ENCODE results near the gene KCNS1.
A peak's percentile ranks its signal among the peaks of the same experiment; 100 is the strongest.
"Not testable (repeated sequence)": the region's sequence is repeated elsewhere in the genome, so short reads cannot be mapped to it uniquely, and the experiment has no call there.

KCNS1 gene, protein sequence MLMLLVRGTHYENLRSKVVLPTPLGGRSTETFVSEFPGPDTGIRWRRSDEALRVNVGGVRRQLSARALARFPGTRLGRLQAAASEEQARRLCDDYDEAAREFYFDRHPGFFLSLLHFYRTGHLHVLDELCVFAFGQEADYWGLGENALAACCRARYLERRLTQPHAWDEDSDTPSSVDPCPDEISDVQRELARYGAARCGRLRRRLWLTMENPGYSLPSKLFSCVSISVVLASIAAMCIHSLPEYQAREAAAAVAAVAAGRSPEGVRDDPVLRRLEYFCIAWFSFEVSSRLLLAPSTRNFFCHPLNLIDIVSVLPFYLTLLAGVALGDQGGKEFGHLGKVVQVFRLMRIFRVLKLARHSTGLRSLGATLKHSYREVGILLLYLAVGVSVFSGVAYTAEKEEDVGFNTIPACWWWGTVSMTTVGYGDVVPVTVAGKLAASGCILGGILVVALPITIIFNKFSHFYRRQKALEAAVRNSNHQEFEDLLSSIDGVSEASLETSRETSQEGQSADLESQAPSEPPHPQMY

DNA sequence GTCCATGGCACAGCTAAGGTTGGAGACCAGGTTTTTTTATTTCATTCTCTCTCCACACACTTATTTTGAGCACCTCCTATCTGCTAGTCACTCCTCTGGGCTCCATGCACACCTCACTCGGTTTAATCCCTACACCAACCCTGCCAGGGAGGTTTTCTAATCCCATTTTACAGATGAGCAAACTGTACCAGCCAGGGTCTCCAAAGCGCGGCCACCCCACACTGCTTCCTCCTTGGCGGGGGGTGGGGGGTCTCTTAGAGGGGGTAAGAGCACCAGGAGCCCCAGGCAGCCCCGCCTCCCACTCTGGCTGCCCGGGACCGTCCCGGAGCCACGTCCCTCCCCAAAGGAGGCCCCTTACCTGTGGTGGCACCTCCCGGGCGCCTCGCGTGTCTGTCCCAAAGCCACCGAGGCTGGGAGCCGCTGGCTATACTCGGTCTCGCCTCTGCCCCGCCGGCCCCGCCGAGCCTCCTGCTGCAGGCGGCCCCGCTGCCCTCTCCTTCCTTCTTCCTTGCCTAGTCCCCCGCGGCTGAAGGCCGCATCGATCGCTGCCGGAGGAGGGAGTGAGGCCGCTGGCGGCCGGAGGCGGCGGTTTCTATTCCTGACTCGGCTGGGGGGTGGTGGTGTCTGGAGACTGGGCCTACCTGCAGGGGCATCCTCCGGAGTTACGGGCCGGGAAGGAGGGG, at the start of gene KCNS1:
KCNS1 (minus strand) TSS at position 565 of the 683 bp plus-strand sequence. CDS start 1,891 bp downstream, outside the sequence.
- no peak for DNase-seq

DNA sequence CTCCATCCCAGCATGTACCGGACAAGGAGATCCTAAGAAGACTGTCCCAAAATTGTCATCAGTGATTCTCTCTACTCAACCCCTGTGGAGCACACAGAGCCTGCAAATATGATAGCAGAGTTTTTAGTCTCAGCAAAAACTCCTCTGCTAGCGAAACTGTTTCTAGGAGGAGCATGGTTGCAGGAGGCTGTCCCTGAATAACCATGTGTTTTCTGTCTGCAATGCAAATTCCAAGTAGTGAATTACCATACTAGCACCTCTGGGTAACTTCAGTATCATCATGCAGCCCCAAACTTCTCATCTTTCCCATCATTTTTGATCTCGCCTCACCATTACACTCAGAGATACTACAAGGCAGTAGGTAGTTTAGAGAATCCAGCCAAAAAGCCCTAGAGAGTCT, 48.1 kb upstream of the KCNS1 start:
- no peak for DNase-seq

DNA sequence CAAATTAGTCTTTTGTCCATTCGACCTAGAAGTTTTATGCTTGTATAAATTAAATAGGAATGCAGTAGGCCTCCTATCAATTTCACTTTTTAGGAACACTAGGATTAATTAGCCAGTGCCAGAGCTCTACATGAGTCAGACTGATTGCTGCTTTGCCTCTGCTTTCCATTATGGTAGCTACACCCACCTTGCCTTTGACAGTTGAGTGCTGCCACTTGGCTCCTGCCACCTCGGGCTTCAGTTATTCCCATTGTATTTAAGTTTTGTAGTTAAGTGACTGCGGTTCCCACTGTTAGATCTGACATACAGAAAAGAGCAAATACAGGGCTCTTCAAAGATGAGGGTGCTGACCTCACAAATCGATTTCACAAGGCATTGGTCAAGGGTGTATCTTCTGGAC, 39.9 kb upstream of the KCNS1 start:
- no peak for DNase-seq

DNA sequence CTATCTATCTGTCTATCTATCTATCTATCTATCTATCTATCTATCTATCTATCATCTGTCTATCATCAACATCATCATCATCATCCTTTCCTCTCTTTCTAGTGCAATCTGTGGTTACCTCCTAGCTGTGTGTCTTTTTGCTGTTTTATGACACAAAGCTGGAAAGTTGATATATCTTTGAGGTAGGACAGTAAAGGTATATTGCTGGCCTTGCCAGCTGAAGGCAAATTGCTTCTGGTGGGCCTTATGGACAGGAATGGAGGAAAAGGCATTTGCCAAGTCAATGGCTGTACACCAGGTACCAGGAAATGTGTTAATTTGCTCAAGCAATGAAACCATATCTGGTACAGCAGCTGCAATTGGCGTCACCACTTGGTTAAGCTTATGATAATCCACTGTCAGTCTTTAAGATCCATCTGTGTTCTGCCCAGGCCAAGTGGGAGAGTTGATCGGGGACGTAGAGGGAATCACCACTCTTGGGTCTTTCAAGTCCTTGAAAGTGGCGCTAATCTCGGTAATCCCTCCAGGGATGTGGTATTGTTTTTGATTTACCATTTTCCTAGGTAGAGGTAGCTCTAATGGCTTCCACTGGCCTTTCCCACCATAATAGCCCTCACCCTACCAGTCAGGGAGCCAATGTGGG, 38.9 kb upstream of the KCNS1 start:
- DNase-seq: not testable (repeated sequence)

DNA sequence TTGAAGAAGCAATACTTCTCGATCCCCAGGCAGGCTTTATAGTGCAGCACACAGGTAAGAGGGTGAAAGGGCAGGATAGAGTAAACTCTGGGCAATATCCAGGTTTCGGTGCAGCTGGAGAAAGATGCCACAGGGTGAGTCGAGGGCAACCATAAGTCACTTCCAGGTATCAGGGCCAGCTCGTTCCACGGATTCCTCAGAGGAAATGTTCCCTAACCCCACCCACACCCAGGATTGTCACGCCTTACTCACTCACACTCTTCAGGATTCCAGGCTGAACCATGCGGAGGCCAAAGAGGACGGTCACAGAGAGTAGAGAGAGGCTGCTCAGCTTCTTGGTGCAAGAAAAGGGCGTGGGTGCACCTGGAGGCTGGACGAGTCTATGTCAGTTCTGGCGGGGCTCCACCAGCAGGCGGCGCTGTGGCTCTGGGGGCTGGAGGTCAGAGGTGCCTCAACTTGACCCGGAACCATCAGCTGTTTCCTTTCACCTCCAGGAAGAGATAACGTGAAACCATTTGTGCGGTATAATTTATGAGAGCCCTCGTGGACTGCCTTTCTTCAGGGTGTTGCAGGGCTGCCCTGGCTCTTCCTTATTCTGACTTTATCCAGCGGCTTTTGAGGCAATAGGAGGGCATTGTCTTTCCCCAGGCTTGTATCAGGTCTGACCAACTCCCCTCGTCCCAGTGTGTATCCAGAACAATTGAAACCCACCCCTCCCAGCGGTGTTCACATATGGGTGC, 37.8 kb upstream of the KCNS1 start:
- DNase-seq: peak; percentile 82

DNA sequence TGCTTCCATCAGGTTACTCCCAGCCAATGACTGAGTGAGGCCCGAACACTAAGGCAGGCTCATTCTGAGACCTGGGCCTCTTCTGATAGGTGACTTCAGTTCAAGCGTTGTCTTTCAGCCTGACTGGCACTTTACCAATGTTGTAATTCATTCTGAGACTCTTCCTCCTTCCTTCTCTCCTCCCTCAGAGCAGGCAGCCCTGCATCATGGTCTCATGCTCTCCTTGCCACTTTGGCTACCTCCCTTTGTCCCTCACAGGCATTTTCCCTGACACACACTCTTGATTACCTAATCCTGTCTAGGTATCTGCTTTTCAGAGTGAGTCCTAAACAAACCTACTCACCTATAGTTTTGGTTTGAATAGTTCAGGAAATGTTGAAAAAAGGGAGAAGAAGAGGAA, 36.0 kb upstream of the KCNS1 start:
- no peak for DNase-seq

DNA sequence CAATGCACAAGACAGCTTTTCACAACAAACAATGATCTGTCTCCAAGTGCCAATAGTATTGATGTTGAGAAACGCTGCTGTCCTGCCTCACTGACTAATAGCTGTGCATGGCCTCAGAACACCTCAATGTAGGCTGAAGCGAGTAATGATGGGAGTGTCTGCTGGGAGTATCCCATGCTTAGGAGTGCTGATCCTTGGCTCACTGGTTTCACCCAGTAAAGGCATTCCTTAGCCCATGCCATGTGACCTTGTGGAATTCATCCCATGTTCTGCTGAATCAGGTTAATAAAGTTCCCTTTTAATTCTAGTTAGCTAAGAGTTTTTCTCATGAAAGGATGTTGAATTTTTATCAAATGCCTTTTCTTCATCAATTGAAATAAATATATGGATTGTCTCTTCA, 27.2 kb upstream of the KCNS1 start:
- DNase-seq: no peak

DNA sequence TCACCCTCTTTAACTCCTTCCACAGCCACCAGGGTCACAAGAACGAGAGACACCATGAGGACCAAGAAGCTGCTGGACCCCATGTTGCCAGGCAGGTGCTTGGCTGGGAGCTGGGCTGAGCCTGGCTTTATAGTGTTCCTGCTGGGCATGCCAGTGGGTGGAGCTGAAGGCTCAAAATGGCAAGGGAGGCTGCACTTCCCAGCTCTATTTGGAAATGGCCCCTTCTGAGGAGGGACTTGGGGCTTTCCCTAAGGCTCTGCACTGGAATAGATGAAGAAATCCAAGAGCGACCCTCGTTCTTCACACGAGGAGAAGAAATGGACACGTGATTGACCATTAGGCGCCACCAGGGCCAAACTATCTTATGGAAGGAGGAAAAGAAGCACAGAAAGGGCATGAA, 23.4 kb upstream of the KCNS1 start, which contains the start of gene WFDC12:
WFDC12 (minus strand) TSS at position 101 of the 400 bp plus-strand sequence; CDS start at position 83, 18 bp downstream.
- peak; percentile 26 for DNase-seq

DNA sequence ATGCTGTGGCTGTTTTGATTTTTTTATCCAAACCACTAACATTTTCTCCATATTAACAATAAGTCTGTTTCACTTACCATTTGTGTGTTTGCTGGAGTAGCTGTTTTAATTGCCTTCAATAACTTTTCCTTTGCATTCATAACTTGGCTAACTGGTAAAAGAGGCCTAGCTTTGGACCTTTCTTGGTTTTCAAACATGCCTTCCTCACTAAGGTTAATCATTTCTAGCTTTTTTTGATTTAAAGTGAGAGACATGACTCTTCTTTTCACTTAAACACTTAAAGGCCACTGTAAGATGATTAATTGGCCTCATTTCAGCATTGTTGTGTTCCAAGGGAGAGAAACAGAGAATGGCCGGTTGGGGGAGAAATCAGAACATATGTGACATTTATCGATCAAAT, 20.5 kb upstream of the KCNS1 start:
- no peak for DNase-seq

DNA sequence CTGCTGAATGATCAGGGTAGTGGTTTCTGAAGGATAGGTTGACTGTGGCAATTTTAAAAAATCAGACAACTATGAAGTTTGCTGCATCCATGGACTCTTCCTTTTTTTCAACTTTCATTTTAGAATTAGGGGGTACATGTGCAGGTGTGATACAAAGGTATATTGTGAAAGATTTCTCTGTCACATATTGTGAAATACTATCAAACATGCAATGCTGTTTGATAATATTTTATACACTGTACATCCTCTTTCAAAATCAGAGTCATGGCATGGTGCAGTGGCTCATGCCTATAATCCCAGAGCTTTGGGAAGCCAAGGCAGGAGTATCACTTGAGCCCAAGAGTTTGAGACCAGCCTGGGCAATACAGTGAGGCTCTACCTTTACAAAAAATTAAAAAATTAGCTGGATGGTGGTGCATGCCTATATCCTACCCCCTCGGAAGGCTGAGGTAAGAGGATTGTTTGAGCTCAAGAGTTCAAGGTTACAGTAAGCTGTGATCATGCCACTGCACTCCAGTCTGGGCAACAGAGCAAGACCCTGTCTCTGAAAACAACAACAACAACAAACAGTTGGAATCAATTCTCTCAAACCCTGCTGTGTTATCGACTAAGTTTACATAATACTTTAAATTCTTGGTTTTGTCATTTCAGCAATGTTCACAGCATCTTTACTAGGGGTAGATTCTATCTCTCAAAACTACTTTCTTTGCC, 18.8 kb upstream of the KCNS1 start:
- no peak for DNase-seq

DNA sequence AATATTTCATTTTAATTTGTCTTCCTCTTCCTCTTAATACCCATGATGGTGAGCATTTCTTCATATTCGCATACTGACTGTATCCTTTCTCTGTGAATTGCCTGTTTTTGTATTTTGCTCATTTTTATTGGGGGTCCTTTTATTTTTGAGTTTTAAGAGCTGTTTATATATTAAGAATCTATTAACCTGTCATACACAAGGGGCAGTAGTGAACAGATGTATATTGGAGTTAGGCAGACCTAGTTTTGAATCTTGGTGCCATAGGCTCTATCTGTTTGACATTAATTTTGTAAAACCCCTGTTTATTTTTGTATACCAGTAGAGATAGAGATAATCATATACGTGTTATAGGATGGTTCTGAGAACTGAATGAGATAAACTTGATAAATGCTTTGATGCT, 17.1 kb upstream of the KCNS1 start:
- no peak for DNase-seq

DNA sequence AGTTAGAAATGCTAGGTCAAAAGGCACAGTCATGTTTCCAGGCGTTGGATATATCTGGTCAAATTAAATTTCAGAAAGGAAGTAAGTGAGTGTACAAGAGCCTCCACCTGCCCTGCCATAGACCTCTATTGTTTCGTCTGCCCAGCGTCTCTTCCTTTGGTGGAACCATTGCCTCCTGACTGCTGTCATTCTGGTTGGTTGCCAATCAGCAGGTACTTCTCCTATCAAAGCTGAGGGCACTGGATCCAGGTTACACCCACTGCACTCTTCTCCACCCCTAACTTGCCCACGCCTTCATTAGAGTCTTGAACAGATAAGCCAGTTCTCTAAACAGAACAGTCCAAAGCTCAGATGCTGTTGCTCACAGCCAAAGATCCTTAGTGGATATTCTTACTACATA, 16.7 kb upstream of the KCNS1 start:
- no peak for DNase-seq

DNA sequence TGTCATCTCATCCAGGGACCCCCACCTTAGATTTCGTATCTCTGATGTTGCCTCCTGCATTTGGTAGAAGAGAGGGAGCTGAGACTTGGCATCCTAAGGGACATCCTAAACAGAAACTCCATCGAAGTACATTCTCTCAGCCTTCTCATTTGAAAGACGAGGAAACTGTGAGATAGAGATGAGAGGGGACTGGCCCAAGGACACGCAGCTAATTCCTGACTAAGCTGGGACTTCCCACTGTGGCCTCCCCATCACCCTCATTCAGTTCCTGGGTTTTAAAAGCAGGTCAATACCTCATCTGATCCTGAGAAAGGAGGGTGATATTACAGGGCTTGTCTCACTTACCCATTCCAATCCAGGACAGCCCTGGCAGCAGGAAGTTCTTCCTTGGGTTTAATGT, 14.9 kb upstream of the KCNS1 start:
- DNase-seq: no peak

DNA sequence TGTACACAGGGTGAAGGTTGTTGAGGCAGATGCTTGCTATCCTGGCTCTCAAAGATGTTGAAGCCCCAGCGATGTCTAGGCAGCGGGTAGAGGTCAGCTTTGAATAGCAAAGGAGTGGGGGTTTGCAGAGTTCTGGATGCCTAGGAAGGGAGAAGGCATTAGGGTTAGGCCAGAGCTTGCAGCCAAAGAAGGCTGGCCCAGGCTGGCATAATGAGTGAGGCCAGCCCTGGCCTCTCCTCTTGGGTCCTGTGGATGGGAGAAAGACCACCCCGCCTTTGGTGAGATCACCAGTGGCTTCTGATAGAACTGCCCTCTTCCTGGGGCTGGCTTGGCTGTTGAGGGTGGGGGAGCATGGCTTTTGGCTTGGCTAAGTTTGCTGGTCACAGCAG, 14.5 kb upstream of the KCNS1 start:
- DNase-seq: no peak

DNA sequence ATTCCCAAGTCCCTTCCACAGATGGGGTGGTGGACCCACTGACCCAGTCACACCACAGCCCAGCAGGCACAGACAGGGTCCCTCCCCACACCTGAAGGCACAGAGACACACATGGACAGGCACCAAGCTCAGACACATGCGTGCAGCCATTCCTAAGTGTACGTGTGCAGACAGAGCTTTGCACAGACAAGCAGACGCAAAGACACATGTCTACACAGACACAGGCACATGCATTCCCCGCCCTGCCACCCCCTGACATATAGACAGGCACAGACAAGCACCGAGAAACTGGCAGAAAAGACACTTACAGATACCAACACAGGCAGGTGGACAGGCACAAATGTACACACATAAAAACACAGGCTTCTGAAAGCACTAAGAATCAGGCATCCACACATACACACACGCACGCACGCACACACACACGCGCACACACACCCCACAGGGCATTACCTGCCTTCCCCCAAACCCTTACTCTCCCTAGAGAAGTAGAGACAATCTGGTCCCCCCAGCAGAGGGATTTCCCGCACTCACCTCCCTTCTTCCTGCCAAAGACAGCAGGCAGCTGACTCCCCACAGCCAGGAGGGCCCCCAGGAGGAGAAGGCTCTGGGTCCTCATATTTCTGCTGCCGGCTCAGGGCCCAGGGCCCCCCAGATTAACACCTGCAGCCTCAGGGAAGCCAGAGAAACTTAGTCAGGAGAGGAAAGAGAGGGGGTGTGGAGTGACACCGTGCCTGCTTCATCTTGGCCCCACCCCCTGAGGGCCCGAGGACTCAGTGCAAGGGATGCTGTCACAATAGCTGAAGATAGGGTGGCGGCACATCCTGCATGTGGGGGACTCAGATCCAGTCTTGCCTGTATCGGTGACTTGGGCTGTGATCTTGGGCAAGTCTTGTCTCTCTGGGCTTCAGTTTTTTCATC, 13.8 kb upstream of the KCNS1 start, which contains the start of gene WFDC5:
WFDC5 (minus strand) TSS at position 710 of the 921 bp plus-strand sequence; CDS start at position 619, 91 bp downstream.
- no peak for DNase-seq

DNA sequence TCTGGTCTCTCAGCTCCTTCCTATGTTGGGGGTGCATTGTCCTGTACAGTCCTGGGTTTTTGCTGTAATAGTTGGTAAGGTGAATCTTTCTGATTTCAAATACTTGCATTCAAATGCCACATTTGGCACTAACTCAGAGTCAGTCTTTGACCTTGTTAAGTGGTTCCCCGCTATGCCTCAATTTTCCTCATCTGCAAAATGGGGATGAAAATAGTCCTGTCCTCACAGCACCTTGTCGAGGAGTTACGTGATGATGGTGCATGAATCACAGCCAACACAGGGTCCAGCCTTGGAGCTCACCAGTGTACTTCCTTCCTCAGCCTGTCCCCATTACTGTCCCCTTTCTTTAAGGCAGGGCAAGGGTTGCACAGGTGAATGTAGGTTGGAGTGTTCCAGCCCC, 12.9 kb upstream of the KCNS1 start:
- DNase-seq: no peak

DNA sequence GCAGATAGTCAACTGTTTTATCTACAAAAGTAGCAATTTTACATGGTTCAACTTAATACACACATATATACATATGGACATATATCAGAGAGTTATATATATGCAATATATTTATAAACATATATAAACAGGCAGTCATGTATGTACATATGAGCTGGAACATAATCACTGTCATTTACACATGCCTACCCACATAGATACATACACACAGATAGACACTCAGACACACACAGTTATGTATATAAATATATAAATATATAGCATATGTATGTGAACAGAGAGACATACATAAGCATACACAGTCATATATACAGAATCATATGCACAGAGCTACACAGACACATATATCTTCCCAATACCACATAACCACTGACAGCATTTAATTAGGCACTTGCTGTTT, 11.8 kb upstream of the KCNS1 start:
- DNase-seq: no peak

DNA sequence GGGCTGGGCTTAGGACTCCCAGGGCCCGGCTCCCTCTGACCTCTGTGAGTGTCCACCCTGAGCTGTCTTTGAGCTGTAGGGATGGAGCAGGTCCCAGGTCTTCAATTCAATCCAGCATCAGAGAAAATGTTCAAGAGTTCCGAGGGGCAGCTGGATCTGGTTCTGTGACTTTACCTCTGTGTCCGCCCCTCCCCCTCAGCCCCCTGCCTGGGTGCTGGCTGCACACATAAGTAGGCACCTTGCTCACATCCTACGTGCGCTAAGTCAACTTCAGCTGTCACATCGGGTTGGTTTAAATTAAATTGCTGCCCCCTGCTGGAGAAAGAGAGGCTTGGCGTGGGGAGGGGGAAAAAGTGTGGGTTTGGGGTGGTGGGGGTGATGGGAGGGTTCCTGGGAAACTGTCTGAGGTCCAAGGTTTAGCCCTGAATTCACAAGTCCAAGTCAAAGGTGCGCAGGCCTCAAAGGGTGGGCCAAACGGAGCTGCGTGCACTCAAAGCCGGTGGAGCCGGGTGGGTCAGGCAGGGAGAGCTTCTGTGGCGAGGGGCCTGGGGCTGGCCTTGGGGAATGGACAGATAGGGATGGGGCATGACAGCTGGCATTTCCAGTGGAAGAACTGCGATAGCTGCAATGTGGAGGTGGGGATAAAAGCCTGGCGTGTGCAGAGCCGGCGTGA, 11.0 kb upstream of the KCNS1 start:
- DNase-seq: no peak

DNA sequence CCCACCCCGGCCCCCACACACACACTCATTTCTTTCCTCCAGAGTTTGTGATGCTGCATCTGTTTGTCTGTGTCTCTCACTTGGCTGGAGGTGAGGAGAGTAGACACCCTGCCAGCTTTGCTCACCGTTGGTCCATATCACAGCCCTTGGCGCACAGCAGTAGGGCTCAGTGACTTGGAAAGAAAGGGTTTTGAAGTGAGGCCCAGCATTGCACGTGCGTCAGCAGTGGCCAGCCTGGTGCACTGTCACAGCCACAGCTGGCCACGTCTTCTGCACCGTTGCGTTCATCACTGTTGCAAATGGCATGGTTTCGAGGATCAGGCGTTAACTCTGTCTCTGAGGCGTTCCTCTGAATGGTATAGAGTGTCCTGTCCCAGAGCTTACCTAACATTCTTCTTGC, 10.4 kb upstream of the KCNS1 start:
- no peak for DNase-seq

DNA sequence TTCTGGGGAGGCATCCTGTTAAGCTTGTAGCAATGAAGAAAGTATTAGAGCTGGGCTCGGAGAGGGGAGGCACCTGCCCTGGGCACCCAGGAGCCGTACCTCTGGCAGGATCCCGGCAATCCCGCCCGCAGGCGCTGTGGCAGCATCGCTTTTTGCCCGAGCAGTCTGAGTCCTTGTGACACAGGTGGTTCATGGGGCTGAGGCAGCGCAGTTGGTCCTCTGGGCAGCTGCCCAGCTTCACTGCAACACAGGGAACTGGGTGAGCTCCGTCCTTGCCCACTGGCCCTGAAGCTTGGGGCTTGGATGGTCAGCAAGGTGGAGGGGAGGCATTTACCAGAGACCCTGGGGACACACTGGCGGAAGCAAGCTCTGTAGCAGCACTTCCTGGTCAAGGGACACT, 9.4 kb upstream of the KCNS1 start:
- DNase-seq: no peak

Measured in activated CD8-positive, alpha-beta memory T cell treated with anti-CD3 and anti-CD28 coated beads for 24 hours (primary cell).